Activated T-helper 17 cell treated with anti-CD3 and anti-CD28 coated beads, Interleukin-2, amount 50 U/mL, for 72 hours (primary cell): ENCODE results near the gene CEP44. TPM values are rescaled to one million over a fixed set of nuclear protein-coding genes. Genes with fewer than 3 reads are reported as not detected.

Experiments used
- ATAC-seq: fragments of 150-1000 bp; cut with Tn5 transposase; replicated peaks from 2 replicates; pipeline ENCODE4 v1.10.0; 2021; ENCODE audit warnings: mild to moderate bottlenecking, moderate library complexity
- H3K27ac Mint-ChIP-seq: one replicate; pipeline ENCODE4 v1.8.0; 2022; ENCODE audit warnings: mixed read lengths
- H3K27me3 Mint-ChIP-seq: one replicate; pipeline ENCODE4 v1.8.0; 2022; ENCODE audit warnings: mixed read lengths
- H3K36me3 Mint-ChIP-seq: one replicate; pipeline ENCODE4 v1.8.0; 2022; ENCODE audit warnings: low read depth, mild to moderate bottlenecking, mixed read lengths
- H3K4me1 Mint-ChIP-seq: one replicate; pipeline ENCODE4 v1.8.0; 2022; ENCODE audit warnings: mixed read lengths
- H3K4me3 Mint-ChIP-seq: one replicate; pipeline ENCODE4 v1.8.0; 2022; ENCODE audit warnings: mild to moderate bottlenecking, mixed read lengths
- H3K9me3 Mint-ChIP-seq: one replicate; pipeline ENCODE4 v1.8.0; 2022; ENCODE audit warnings: mixed read lengths
- total RNA-seq, 2 donors: library from RNA; stranded (reverse); gene quantifications; one replicate each; pipeline ENCODE4 v1.2.3, GENCODE V29; 2022

Gene CEP44
- total RNA-seq, 2 donors from 2014 or later = 17.7 to 26.1 TPM

DNA sequence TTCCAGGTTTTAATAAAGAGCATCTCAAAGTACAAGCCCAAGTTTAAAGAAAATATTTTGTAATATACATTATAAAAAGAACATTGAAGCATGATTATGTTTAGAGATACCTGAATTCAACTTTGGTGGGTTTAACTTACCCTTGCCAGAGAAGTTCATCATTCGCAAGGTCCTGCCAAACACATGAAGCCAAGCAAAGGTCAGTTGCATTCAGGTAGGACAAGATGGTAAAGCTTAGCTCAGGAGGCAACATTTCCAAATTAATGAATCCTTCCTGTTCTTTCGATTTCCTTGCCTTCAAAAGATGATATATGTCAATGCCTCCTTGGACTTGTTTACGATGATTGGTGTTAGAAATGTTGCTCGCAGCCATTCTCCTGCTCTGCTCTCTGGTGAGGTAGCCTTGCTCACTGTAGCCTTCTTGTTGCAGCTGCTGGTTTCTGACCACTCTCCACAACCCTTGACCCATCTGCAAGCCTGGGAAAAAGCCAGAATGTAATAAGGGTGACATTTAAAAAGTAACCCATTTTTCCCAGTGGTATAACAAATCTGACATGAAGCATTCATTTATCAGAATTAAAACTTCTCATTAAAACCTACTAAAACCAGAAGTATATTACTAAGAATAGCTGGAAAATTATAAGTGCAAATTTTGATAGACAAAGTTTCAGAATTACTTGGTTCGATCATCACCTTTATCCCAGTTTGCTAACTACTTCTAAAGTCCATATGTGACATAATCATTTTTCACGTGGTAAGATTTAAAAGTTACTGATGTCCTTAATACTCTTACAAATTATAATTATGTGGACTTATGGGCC lies 20.9 kb upstream of the CEP44 start:
- ATAC-seq = no peak
- Mint-ChIP-seq H3K27me3 (no peaks in the 10 kb centered on the region), H3K4me3 (no peak overlapping the region), H3K4me1 (no peaks in the 10 kb centered on the region), H3K27ac (no peak overlapping the region), H3K9me3 (no peaks in the 10 kb centered on the region), H3K36me3 (peaks cover 22% of the 10 kb centered on the region)

DNA sequence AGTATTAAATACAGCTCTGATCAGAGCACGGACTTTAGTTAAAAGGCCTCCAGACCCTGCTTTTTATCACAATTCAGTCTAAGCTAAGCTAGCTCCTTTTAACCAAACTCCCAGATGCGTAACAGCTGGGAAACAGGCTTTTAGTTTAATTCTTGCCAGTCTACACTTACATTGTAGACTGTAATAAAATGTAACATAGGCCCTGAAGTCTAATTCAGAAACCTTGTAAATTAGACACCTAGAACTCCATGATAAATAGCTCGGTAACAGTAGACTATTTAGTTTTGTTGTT lies 20.3 kb upstream of the CEP44 start:
- peaks cover 22% of the 10 kb centered on the region for H3K36me3 Mint-ChIP-seq
- H3K27ac Mint-ChIP-seq = no peak overlapping the region
- no peak overlapping the region for H3K4me3 Mint-ChIP-seq
- no peaks in the 10 kb centered on the region for H3K4me1 Mint-ChIP-seq
- no peaks in the 10 kb centered on the region for H3K27me3 Mint-ChIP-seq
- no peak for ATAC-seq
- no peaks in the 10 kb centered on the region for H3K9me3 Mint-ChIP-seq

GRCh38 chr4:174265916-174266315 lies 17.8 kb upstream of the CEP44 start:
- Mint-ChIP-seq H3K36me3 (peaks cover 22% of the 10 kb centered on the region), H3K27me3 (no peaks in the 10 kb centered on the region), H3K4me1 (no peaks in the 10 kb centered on the region), H3K4me3 (no peak overlapping the region), H3K9me3 (no peaks in the 10 kb centered on the region), H3K27ac (no peak overlapping the region)
- ATAC-seq = no peak

DNA sequence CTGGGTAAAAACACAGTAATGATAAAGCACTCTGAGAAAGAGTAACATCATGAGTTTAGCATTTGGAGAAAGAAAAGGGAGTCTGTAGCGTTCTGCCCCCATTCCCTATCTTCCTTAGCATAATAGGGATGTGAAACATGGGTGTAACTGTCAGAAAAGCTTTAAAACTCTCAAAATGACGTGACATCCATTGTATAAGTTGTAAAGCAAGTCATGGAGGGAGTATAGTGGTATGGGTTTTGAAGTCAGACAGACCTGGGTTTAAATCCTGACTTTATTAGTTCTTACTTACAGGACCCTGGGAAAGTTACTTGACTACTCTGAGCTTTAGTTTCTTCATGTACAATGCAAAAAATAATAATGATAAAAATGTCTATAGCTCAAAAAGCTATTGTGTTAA lies 17.3 kb upstream of the CEP44 start:
- no peak overlapping the region for H3K27ac Mint-ChIP-seq
- H3K9me3 Mint-ChIP-seq = no peaks in the 10 kb centered on the region

GRCh38 chr4:174273930-174274329 lies 9.8 kb upstream of the CEP44 start:
- no peaks in the 10 kb centered on the region for H3K9me3 Mint-ChIP-seq
- H3K27ac Mint-ChIP-seq = no peak overlapping the region
- H3K36me3 Mint-ChIP-seq = peaks cover 12% of the 10 kb centered on the region
- no peaks in the 10 kb centered on the region for H3K27me3 Mint-ChIP-seq
- H3K4me1 Mint-ChIP-seq = peaks cover 7% of the 10 kb centered on the region
- H3K4me3 Mint-ChIP-seq = no peak overlapping the region
- no peak for ATAC-seq

More for the DNA sequence above, 17.3 kb upstream of the CEP44 start:
- no peaks in the 10 kb centered on the region for H3K27me3 Mint-ChIP-seq
- H3K36me3 Mint-ChIP-seq = peaks cover 24% of the 10 kb centered on the region
- no peaks in the 10 kb centered on the region for H3K4me1 Mint-ChIP-seq
- no peak for ATAC-seq
- no peak overlapping the region for H3K4me3 Mint-ChIP-seq

- H3K4me3 Mint-ChIP-seq = no peak overlapping the region
- ATAC-seq = no peak
- H3K27me3 Mint-ChIP-seq = no peaks in the 10 kb centered on the region
- H3K4me1 Mint-ChIP-seq = peaks cover 12% of the 10 kb centered on the region
- H3K9me3 Mint-ChIP-seq = no peaks in the 10 kb centered on the region
- peaks cover 13% of the 10 kb centered on the region for H3K36me3 Mint-ChIP-seq
- H3K27ac Mint-ChIP-seq = no peak overlapping the region
Observed at GRCh38 chr4:174274436-174274835, 9.3 kb upstream of the CEP44 start.

- H3K9me3 Mint-ChIP-seq = no peaks in the 10 kb centered on the region
- H3K36me3 Mint-ChIP-seq = peaks cover 20% of the 10 kb centered on the region
- H3K4me1 Mint-ChIP-seq = peaks cover 16% of the 10 kb centered on the region
- no peak overlapping the region for H3K4me3 Mint-ChIP-seq
- no peaks in the 10 kb centered on the region for H3K27me3 Mint-ChIP-seq
- no peak overlapping the region for H3K27ac Mint-ChIP-seq
- ATAC-seq = peak; percentile 38
Observed at GRCh38 chr4:174275101-174275500, 8.6 kb upstream of the CEP44 start.

- H3K27ac Mint-ChIP-seq = no peak overlapping the region
- no peak overlapping the region for H3K4me3 Mint-ChIP-seq
- no peaks in the 10 kb centered on the region for H3K27me3 Mint-ChIP-seq
- no peaks in the 10 kb centered on the region for H3K9me3 Mint-ChIP-seq
- no peak for ATAC-seq
- peaks cover 21% of the 10 kb centered on the region for H3K36me3 Mint-ChIP-seq
- H3K4me1 Mint-ChIP-seq = peaks cover 22% of the 10 kb centered on the region
Observed at GRCh38 chr4:174277433-174277832, 6.3 kb upstream of the CEP44 start.

DNA sequence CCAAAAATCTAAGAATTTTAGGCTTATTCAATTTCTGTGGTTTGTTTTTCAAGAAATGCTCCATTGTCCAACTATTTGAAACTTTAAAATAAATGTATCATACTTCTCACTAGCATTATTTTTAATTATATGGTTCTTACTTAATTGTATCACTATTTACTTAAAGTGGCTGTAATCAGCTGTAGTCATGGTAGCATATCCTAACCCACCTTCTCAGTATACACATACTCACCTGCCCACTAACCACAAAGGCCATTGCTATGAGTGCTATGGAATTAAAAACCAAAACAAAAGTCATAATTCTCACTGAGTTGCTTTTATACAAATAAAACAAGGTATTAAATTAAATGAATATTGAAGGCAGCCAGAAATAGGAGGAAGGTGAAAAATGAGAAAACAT lies 5.2 kb upstream of the CEP44 start:
- Mint-ChIP-seq H3K27ac (peak overlapping the region; percentile 71), H3K4me3 (no peak overlapping the region), H3K4me1 (peaks cover 22% of the 10 kb centered on the region), H3K9me3 (no peaks in the 10 kb centered on the region), H3K27me3 (no peaks in the 10 kb centered on the region), H3K36me3 (peaks cover 21% of the 10 kb centered on the region)
- ATAC-seq = peak; percentile 46

DNA sequence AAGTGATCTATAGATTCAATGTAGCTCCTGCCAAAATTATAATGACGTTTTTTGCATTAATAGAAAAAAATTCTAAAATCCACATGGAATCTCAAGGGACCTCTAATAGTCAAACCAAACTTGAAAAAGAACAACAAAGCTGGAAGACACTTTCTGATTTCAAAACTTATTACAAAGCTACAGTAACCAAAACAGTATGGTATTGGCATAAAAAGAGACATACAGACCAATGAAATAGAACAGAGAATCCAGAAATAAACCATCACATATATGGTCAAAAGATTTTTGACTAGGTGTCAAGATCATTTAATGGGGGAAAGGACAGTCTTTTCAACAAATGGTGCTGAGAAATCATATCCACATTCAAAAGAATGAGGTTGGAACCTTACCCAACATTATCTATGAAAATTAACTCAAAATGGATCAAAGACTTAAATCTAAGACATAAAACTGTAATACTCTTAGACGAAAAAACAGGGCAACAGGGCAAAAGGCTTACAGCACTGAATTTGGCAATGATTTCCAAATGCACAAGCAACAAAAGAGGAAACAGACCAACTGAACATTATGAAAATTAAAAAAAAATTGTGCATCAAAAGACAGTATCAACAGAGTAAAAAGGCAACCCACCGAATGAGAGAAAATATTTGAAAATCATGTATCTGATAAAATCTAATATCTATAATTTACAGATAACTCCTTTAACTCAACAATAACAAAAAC lies 4.1 kb upstream of the CEP44 start:
- H3K4me1 Mint-ChIP-seq = peaks cover 22% of the 10 kb centered on the region
- H3K9me3 Mint-ChIP-seq = no peaks in the 10 kb centered on the region
- peaks cover 21% of the 10 kb centered on the region for H3K36me3 Mint-ChIP-seq
- no peak overlapping the region for H3K4me3 Mint-ChIP-seq
- no peak for ATAC-seq
- no peak overlapping the region for H3K27ac Mint-ChIP-seq
- no peaks in the 10 kb centered on the region for H3K27me3 Mint-ChIP-seq

DNA sequence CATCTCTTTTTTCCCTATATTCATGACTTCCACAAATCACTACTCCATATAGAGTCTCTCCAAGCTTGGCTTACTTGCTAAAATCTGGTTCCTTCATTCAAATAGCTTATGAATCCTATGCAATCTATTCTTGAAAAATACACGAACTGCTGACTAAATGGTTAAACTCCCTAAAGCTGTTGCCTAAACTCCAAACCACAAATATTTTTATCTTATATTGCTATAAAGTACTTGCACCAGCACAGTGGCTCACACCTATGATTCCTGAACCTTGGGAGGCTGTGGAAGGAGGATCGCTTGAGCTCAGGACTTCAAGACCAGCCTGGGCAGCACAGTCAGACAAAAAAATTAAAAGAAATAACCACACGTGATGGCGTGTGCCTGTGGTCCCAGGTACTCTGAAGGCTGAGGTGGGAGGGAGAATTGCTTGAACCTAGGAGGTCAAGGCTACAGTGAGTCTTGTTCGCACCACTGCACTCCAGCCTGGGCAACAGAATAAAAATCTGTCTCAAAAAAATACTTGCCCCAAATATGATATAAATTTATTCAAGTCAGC lies 2.5 kb upstream of the CEP44 start:
- no peaks in the 10 kb centered on the region for H3K27me3 Mint-ChIP-seq
- H3K36me3 Mint-ChIP-seq = peaks cover 21% of the 10 kb centered on the region
- H3K4me3 Mint-ChIP-seq = peak overlapping the region; percentile 81
- H3K4me1 Mint-ChIP-seq = peaks cover 28% of the 10 kb centered on the region
- no peak for ATAC-seq
- H3K9me3 Mint-ChIP-seq = no peaks in the 10 kb centered on the region
- H3K27ac Mint-ChIP-seq = no peak overlapping the region

DNA sequence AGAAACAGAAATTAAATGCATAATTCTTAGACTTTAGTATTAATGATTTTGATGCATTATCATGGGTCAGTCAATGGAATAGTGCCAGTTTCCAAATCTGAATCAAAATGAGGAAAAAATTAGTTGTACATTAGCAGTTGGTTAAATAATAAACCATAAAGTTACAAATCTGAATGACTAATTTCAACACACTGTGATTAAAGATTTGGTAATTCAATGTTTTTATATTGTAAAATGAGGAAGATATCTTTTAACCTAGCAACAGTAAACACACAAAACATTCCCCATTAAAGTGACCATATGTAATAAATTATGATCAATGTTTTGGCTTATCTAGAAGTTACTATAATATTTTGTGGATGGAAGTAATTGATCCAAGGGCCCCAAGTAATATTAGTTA lies 1.8 kb upstream of the CEP44 start:
- ATAC-seq = no peak
- peak overlapping the region; percentile 81 for H3K4me3 Mint-ChIP-seq
- H3K9me3 Mint-ChIP-seq = no peaks in the 10 kb centered on the region
- peaks cover 21% of the 10 kb centered on the region for H3K36me3 Mint-ChIP-seq
- H3K4me1 Mint-ChIP-seq = peaks cover 31% of the 10 kb centered on the region
- H3K27ac Mint-ChIP-seq = peak overlapping the region; percentile 99
- H3K27me3 Mint-ChIP-seq = no peaks in the 10 kb centered on the region

- H3K4me1 Mint-ChIP-seq = peaks cover 33% of the 10 kb centered on the region
- peak; percentile 97 for ATAC-seq
- H3K4me3 Mint-ChIP-seq = peak overlapping the region; percentile 81
- H3K36me3 Mint-ChIP-seq = peaks cover 21% of the 10 kb centered on the region
- no peaks in the 10 kb centered on the region for H3K27me3 Mint-ChIP-seq
- H3K9me3 Mint-ChIP-seq = no peaks in the 10 kb centered on the region
- H3K27ac Mint-ChIP-seq = peak overlapping the region; percentile 99
Observed at GRCh38 chr4:174282836-174283506, 740 bp upstream of the CEP44 start.

DNA sequence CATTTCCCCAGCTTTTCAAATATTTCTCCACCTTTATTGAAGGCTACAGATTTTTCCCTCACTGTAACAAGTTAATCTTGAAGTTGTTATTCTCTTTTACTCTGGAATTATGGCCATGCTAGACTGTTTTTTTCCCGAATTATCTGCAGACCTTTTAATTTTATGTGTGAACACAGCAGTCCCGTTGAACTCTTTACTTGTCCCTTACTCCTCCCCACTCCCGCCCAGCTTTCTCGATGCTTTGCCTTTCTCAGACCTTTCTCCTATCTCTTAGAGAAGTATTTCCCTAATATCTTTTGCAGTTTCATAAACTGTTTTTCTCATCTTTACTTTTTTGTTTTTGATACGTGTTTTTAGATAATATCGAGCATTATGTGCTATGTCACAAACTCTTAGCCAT lies 776 bp downstream of the CEP44 start:
- H3K36me3 Mint-ChIP-seq = peaks cover 13% of the 10 kb centered on the region
- H3K4me1 Mint-ChIP-seq = peaks cover 24% of the 10 kb centered on the region
- H3K27me3 Mint-ChIP-seq = no peaks in the 10 kb centered on the region
- peak overlapping the region; percentile 99 for H3K27ac Mint-ChIP-seq
- H3K9me3 Mint-ChIP-seq = no peaks in the 10 kb centered on the region
- no peak for ATAC-seq
- peak overlapping the region; percentile 81 for H3K4me3 Mint-ChIP-seq
